OCI-LY1 (cell line): Measurements from ENCODE around the gene ITGAX.

Source experiments
- H2AFZ ChIP-seq: fragments of 200-600 bp; sonication (generic), shearing (Covaris generic); 2 replicates; pipeline ENCODE4 v1.6.0; 2014; ENCODE audit warnings: antibody characterized with exemption, mild to moderate bottlenecking, low read length
- H3F3A ChIP-seq: fragments of 200-600 bp; sonication (generic), shearing (Covaris generic); 2 replicates; pipeline ENCODE4 v1.6.0; 2014; ENCODE audit warnings: mild to moderate bottlenecking, antibody characterized with exemption, low read length, moderate library complexity; ENCODE audit not compliant: insufficient read depth
- H3K27ac ChIP-seq: fragments of 200-600 bp; sonication (generic); 2 replicates; pipeline ENCODE4 v1.5.1; 2014; ENCODE audit warnings: low read length, mixed run types, mild to moderate bottlenecking, low read depth; ENCODE audit not compliant: poor library complexity, severe bottlenecking
- H3K27me3 ChIP-seq: fragments of 200-600 bp; sonication (generic); 2 replicates; pipeline ENCODE4 v1.6.0; 2014; ENCODE audit warnings: antibody characterized with exemption, mild to moderate bottlenecking, low read length, moderate library complexity; ENCODE audit not compliant: insufficient read depth
- H3K36me3 ChIP-seq: fragments of 200-600 bp; sonication (generic); 2 replicates; pipeline ENCODE4 v1.6.1; 2014; ENCODE audit warnings: mild to moderate bottlenecking, antibody characterized with exemption, low read length, moderate library complexity, mixed read lengths; ENCODE audit not compliant: insufficient read depth
- H3K4me1 ChIP-seq: fragments of 200-600 bp; sonication (generic); 2 replicates; pipeline ENCODE4 v1.5.1; 2014; ENCODE audit warnings: mild to moderate bottlenecking, low read length, moderate library complexity; ENCODE audit not compliant: insufficient read depth, severe bottlenecking
- H3K4me2 ChIP-seq: fragments of 200-600 bp; sonication (generic), shearing (Covaris generic); 2 replicates; pipeline ENCODE4 v1.6.1; 2014; ENCODE audit warnings: low read length
- H3K4me3 ChIP-seq: fragments of 200-600 bp; sonication (generic); 2 replicates; pipeline ENCODE4 v1.5.1; 2014; ENCODE audit warnings: low read length, low read depth, mild to moderate bottlenecking, mixed read lengths; ENCODE audit not compliant: poor library complexity, severe bottlenecking
- H3K79me2 ChIP-seq: fragments of 200-600 bp; shearing (Covaris generic); 2 replicates; pipeline ENCODE4 v1.6.1; 2016; ENCODE audit warnings: mixed run types, low read length, mixed read lengths; ENCODE audit not compliant: insufficient read depth
- H3K9ac ChIP-seq: fragments of 200-600 bp; sonication (generic), shearing (Covaris generic); 2 replicates; pipeline ENCODE4 v1.6.1; 2014; ENCODE audit warnings: mild to moderate bottlenecking, low read length, mixed read lengths
- H3K9me2 ChIP-seq: fragments of 200-600 bp; sonication (generic), shearing (Covaris generic); 2 replicates; pipeline ENCODE4 v1.6.1; 2014; ENCODE audit warnings: low read depth, mild to moderate bottlenecking, low read length, mixed read lengths
- H3K9me3 ChIP-seq: fragments of 200-600 bp; shearing (Covaris generic); 2 replicates; pipeline ENCODE4 v1.6.1; 2014; ENCODE audit warnings: low read length, mixed read lengths
- H4K20me1 ChIP-seq: fragments of 200-600 bp; sonication (generic), shearing (Covaris generic); 2 replicates; pipeline ENCODE4 v1.6.0; 2016; ENCODE audit warnings: mild to moderate bottlenecking, low read length; ENCODE audit not compliant: insufficient read depth
- EZH2 ChIP-seq: fragments of 200-600 bp; sonication (generic), shearing (Covaris generic); IDR thresholded peaks from 2 replicates; pipeline ENCODE4 v1.8.0; 2017; ENCODE audit warnings: borderline replicate concordance, mixed run types, mild to moderate bottlenecking, antibody characterized with exemption, low read length, moderate library complexity, mixed read lengths
- TF ChIP-seq, protein P1 (sequence below): fragments of 200-600 bp; sonication (generic), shearing (Covaris generic); IDR thresholded peaks from 2 replicates; pipeline ENCODE4 v1.5.1; 2017; ENCODE audit warnings: mild to moderate bottlenecking, antibody characterized with exemption, low read length, moderate library complexity, mixed read lengths

The ITGAX gene

DNA sequence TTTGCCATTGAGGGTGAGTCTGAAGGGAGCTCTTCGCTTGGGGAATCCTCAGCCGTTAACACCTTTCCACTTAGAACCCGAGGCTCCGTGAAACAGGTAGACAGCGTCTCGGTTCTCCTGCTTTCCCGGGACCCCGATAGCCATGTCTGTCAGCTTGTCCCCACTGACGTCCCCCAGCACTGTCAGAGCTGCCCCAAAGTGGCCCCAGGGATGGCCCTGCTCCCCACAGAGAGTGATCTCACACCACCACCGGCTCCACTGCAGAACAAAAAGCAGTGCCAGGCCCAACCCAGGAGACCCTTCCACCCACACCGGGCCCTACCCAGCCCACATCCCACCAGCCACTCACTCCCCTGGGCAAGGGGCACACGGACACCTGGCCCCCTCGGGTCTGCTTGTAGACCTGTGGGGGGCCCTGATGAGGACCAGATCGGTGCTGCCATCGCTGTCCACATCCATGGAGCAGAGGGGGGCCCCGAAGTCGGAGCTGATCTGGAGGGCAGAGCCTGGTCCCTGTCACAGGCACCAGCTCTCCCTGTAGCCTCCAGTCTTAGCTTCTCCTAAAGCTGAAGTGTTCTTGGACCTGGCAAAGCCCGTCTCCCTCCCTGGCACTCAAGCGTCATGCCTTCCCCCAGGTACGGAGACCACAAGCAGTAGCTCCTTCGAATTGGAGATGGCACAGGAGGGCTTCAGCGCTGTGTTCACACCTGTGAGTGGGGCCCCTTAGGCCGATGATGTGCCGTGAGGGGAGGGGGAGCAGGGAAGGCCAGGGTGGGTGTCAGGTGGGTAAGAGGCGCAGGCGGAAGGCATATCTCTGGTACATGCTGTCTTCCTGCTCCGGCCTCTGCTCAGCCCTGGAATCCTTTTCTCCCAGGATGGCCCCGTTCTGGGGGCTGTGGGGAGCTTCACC is 6.5 kb downstream of the ITGAX start:
- Histone ChIP-seq H3K4me1 (no peaks in the 10 kb centered on the region), H3K36me3 (no peaks in the 10 kb centered on the region), H3K4me2 (no peak overlapping the region), H4K20me1 (no peaks in the 10 kb centered on the region), H3K9me3 (no peaks in the 10 kb centered on the region), H2AFZ (no peak overlapping the region), H3K27me3 (no peaks in the 10 kb centered on the region), H3K9me2 (no peaks in the 10 kb centered on the region), H3F3A (no peaks in the 10 kb centered on the region), H3K79me2 (no peaks in the 10 kb centered on the region), H3K27ac (no peak overlapping the region), H3K9ac (no peak overlapping the region), H3K4me3 (no peak overlapping the region)
- TF ChIP-seq, protein P1, sequence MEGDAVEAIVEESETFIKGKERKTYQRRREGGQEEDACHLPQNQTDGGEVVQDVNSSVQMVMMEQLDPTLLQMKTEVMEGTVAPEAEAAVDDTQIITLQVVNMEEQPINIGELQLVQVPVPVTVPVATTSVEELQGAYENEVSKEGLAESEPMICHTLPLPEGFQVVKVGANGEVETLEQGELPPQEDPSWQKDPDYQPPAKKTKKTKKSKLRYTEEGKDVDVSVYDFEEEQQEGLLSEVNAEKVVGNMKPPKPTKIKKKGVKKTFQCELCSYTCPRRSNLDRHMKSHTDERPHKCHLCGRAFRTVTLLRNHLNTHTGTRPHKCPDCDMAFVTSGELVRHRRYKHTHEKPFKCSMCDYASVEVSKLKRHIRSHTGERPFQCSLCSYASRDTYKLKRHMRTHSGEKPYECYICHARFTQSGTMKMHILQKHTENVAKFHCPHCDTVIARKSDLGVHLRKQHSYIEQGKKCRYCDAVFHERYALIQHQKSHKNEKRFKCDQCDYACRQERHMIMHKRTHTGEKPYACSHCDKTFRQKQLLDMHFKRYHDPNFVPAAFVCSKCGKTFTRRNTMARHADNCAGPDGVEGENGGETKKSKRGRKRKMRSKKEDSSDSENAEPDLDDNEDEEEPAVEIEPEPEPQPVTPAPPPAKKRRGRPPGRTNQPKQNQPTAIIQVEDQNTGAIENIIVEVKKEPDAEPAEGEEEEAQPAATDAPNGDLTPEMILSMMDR: no peak
- no peak for TF ChIP-seq EZH2

DNA sequence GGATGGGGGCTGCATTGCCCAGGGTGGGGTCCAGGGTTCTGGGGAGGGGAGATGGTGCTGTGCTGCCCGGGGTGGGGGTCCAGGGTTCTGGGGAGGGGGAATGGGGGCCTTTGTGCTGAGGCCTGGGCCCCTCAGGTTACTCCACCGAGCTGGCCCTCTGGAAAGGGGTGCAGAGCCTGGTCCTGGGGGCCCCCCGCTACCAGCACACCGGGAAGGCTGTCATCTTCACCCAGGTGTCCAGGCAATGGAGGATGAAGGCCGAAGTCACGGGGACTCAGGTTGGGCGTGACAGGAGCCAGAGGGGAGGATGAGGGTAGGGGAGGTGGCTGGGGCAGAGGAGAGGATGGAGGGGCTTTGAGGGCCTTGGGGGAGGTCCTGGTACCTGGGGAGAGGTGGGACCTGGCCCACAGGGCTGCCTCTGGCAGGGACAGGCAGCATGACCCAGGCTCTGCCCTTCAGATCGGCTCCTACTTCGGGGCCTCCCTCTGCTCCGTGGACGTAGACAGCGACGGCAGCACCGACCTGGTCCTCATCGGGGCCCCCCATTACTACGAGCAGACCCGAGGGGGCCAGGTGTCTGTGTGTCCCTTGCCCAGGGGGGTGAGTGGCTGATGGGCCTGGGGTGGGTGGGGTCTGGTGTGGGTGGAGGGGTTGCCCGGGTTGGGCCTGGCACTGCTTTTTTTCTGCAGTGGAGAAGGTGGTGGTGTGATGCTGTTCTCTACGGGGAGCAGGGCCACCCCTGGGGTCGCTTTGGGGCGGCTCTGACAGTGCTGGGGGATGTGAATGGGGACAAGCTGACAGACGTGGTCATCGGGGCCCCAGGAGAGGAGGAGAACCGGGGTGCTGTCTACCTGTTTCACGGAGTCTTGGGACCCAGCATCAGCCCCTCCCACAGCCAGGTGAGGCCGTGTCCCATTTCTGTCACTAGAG is 7.8 kb downstream of the ITGAX start:
- Histone ChIP-seq H3K36me3 (no peaks in the 10 kb centered on the region), H3K4me3 (no peak overlapping the region), H3F3A (no peaks in the 10 kb centered on the region), H3K27ac (no peak overlapping the region), H3K79me2 (no peaks in the 10 kb centered on the region), H3K9me3 (no peaks in the 10 kb centered on the region), H2AFZ (no peak overlapping the region), H4K20me1 (no peaks in the 10 kb centered on the region), H3K9ac (no peak overlapping the region), H3K4me1 (no peaks in the 10 kb centered on the region), H3K27me3 (no peaks in the 10 kb centered on the region), H3K9me2 (no peaks in the 10 kb centered on the region), H3K4me2 (no peak overlapping the region)
- TF ChIP-seq, protein P1: no peak
- TF ChIP-seq EZH2: no peak

DNA sequence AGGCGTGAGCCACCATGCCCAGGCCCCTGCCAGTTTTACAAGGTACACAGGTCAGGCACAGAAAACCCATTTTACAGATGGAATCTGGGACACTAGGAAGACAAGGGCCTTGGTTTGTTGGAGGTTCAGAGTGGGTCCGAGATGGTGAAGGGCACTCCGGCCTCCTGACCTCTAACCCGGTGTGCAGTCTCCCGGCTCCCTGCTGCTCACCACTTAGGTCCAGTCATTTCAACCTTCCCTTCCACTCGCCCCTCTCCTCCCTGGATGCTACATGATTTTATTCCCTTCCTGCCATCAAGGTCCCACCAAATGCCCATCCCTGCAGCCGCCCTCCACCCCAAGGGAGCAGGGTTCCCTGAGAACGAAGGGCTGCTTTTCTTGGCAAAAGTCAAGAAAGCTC is 8.7 kb downstream of the ITGAX start:
- Histone ChIP-seq H3K36me3 (no peaks in the 10 kb centered on the region), H3K4me3 (no peak overlapping the region), H3K27ac (no peak overlapping the region), H3K79me2 (no peaks in the 10 kb centered on the region), H3K9me3 (no peaks in the 10 kb centered on the region), H3K4me1 (no peaks in the 10 kb centered on the region), H3F3A (no peaks in the 10 kb centered on the region), H3K9me2 (no peaks in the 10 kb centered on the region), H2AFZ (no peak overlapping the region), H3K27me3 (no peaks in the 10 kb centered on the region), H3K9ac (no peak overlapping the region), H4K20me1 (no peaks in the 10 kb centered on the region), H3K4me2 (no peak overlapping the region)
- TF ChIP-seq, protein P1: no peak
- no peak for TF ChIP-seq EZH2
